Measurements from ENCODE around the gene MED13.

The MED13 gene

DNA sequence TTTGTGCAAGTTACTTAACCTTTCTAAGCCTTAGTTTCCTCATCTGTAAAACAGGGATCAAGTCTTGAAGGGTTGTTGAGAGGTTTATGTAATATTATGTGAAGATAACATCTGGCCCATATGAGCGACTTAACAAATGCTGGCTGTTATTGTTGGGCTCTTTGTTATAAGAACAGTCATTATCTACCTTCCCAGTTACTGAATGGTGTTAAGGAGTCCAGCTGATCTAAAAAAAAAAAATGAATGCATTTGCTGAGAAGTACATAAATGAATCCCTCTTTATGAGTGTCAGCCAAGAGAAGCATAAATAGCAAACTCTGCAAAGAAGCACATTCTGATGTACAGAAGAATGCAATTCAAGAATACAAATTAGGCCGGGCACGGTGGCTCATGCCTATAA, 24.3 kb upstream of the MED13 start (continued):
- TF ChIP-seq, protein P1, sequence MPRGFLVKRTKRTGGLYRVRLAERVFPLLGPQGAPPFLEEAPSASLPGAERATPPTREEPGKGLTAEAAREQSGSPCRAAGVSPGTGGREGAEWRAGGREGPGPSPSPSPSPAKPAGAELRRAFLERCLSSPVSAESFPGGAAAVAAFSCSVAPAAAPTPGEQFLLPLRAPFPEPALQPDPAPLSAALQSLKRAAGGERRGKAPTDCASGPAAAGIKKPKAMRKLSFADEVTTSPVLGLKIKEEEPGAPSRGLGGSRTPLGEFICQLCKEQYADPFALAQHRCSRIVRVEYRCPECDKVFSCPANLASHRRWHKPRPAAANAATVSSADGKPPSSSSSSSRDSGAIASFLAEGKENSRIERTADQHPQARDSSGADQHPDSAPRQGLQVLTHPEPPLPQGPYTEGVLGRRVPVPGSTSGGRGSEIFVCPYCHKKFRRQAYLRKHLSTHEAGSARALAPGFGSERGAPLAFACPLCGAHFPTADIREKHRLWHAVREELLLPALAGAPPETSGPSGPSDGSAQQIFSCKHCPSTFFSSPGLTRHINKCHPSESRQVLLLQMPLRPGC (tag by site-specific recombination; IDR thresholded peaks at IDR 0.05) = no peak
- no peak for TF ChIP-seq ZNF121 (tag by site-specific recombination; IDR thresholded peaks at IDR 0.05)
- TF ChIP-seq ZNF629 (tag by site-specific recombination; IDR thresholded peaks at IDR 0.05) = no peak

DNA sequence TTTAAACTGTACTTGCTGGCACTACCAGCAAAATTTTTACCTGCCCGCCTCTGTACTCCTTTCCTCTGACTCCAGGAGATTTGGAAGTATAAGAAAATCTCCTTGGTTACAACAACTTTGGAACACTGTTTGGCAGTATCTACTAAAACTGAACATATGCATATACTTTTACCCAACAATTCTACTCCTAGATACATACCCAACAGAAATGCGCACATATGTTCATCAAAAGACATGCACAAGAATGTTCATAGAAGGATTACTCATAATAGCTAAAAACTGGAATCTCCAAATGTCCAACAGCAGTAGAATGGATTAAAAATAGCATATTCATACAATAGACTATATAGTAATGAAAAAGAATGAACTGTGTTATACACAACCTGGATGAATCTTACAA, 21.7 kb upstream of the MED13 start:
- no peaks in the 10 kb centered on the region for H3K4me1 ChIP-seq (ENCODE audit: control insufficient read depth, insufficient read depth, low read length)
- no peak overlapping the region for H3K27ac ChIP-seq (ENCODE audit: extremely low read depth, low read depth, low read length)
- H3K36me3 ChIP-seq (ENCODE audit: control insufficient read depth in 2 of 2, insufficient read depth in 1 of 2, low read length in 2 of 2) = no peaks in the 10 kb centered on the region
- CTCF ChIA-PET = interaction anchor here (1.2 to 1.7 kb wide), 2 partner anchors 23 to 75 kb away, joined by 5 to 9 read pairs; no protein-coding TSS in a partner anchor
- no peaks in the 10 kb centered on the region for H3K9me3 ChIP-seq (ENCODE audit: control insufficient read depth, insufficient read depth, low read depth, low read length)
- no peak for TF ChIP-seq ZNF214 (tag by site-specific recombination; IDR thresholded peaks at IDR 0.05; ENCODE audit: borderline replicate concordance)
- no peak for TF ChIP-seq ZNF274 (IDR thresholded peaks at IDR 0.05; ENCODE audit: low read length)
- no peak for TF ChIP-seq ZNF274 (tag by site-specific recombination; IDR thresholded peaks at IDR 0.05; ENCODE audit: borderline replicate concordance)
- TF ChIP-seq ZNF341 (tag by site-specific recombination; IDR thresholded peaks at IDR 0.05; ENCODE audit: low read depth) = no peak
- TF ChIP-seq, protein P2, sequence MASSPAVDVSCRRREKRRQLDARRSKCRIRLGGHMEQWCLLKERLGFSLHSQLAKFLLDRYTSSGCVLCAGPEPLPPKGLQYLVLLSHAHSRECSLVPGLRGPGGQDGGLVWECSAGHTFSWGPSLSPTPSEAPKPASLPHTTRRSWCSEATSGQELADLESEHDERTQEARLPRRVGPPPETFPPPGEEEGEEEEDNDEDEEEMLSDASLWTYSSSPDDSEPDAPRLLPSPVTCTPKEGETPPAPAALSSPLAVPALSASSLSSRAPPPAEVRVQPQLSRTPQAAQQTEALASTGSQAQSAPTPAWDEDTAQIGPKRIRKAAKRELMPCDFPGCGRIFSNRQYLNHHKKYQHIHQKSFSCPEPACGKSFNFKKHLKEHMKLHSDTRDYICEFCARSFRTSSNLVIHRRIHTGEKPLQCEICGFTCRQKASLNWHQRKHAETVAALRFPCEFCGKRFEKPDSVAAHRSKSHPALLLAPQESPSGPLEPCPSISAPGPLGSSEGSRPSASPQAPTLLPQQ (tag by site-specific recombination; IDR thresholded peaks at IDR 0.05) = no peak
- no peak for TF ChIP-seq ZNF776 (tag by site-specific recombination; IDR thresholded peaks at IDR 0.05; ENCODE audit: borderline replicate concordance)
- TF ChIP-seq, protein P3, sequence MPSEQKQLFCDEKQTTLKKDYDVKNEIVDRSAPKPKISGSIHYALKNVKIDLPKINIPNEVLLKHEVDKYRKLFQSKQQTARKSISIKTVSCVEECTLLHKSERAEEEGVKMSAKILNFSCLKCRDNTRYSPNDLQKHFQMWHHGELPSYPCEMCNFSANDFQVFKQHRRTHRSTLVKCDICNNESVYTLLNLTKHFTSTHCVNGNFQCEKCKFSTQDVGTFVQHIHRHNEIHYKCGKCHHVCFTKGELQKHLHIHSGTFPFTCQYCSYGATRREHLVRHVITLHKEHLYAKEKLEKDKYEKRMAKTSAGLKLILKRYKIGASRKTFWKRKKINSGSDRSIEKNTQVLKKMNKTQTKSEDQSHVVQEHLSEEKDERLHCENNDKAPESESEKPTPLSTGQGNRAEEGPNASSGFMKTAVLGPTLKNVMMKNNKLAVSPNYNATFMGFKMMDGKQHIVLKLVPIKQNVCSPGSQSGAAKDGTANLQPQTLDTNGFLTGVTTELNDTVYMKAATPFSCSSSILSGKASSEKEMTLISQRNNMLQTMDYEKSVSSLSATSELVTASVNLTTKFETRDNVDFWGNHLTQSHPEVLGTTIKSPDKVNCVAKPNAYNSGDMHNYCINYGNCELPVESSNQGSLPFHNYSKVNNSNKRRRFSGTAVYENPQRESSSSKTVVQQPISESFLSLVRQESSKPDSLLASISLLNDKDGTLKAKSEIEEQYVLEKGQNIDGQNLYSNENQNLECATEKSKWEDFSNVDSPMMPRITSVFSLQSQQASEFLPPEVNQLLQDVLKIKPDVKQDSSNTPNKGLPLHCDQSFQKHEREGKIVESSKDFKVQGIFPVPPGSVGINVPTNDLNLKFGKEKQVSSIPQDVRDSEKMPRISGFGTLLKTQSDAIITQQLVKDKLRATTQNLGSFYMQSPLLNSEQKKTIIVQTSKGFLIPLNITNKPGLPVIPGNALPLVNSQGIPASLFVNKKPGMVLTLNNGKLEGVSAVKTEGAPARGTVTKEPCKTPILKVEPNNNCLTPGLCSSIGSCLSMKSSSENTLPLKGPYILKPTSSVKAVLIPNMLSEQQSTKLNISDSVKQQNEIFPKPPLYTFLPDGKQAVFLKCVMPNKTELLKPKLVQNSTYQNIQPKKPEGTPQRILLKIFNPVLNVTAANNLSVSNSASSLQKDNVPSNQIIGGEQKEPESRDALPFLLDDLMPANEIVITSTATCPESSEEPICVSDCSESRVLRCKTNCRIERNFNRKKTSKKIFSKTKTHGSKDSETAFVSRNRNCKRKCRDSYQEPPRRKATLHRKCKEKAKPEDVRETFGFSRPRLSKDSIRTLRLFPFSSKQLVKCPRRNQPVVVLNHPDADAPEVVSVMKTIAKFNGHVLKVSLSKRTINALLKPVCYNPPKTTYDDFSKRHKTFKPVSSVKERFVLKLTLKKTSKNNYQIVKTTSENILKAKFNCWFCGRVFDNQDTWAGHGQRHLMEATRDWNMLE (tag by site-specific recombination; conservative IDR thresholded peaks at IDR 0.05; ENCODE audit: low read depth) = no peak
- TF ChIP-seq, protein P4, sequence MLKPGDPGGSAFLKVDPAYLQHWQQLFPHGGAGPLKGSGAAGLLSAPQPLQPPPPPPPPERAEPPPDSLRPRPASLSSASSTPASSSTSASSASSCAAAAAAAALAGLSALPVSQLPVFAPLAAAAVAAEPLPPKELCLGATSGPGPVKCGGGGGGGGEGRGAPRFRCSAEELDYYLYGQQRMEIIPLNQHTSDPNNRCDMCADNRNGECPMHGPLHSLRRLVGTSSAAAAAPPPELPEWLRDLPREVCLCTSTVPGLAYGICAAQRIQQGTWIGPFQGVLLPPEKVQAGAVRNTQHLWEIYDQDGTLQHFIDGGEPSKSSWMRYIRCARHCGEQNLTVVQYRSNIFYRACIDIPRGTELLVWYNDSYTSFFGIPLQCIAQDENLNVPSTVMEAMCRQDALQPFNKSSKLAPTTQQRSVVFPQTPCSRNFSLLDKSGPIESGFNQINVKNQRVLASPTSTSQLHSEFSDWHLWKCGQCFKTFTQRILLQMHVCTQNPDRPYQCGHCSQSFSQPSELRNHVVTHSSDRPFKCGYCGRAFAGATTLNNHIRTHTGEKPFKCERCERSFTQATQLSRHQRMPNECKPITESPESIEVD (tag by site-specific recombination; IDR thresholded peaks at IDR 0.05) = no peak
- no peak for TF ChIP-seq ZFP3 (tag by site-specific recombination; IDR thresholded peaks at IDR 0.05; ENCODE audit: low read depth)
- no peak for TF ChIP-seq ZNF223 (tag by site-specific recombination; IDR thresholded peaks at IDR 0.05)
- POLR2A ChIA-PET = no interaction called here
- no peak overlapping the region for H3K4me3 ChIP-seq (ENCODE audit: low read depth, low read length)
